Right lobe of liver (tissue), 6 donors: ENCODE data around the gene ZXDC. TPM values are rescaled to one million over a fixed set of nuclear protein-coding genes. Genes with fewer than 3 reads are reported as not detected.

Source experiments
- ATAC-seq, 4 donors: fragments of 200-7000 bp; cut with Tn5 transposase; one replicate each; pipeline ENCODE4 v1.9.1; 2020; ENCODE audit warnings: mild to moderate bottlenecking in 4 of 4, moderate library complexity in 4 of 4
- DNase-seq, 3 donors: peaks; one replicate each; pipeline ENCODE4 v3.0.0-alpha.2; 2020
- H3K27ac ChIP-seq, 3 donors: fragments of 200-600 bp; one replicate each; pipeline ENCODE4 v1.8.0; 2022
- H3K27me3 ChIP-seq, 2 donors: fragments of 200-600 bp; one replicate each; pipeline ENCODE4 v1.8.0; 2022
- H3K36me3 ChIP-seq, 4 donors: fragments of 200-600 bp; sonication (generic) in 1 of 4; one replicate each; pipeline versions ENCODE4 v1.5.1 to v1.8.0; 2017 to 2022; ENCODE audit warnings: control low read depth in 1 of 4
- H3K4me1 ChIP-seq, 4 donors: fragments of 200-600 bp; sonication (generic) in 1 of 4; one replicate each; pipeline versions ENCODE4 v1.5.1 to v1.8.0; 2017 to 2022; ENCODE audit warnings: control low read depth in 1 of 4
- H3K4me3 ChIP-seq, 3 donors: fragments of 200-600 bp; one replicate each; pipeline ENCODE4 v1.8.0; 2022
- H3K9me3 ChIP-seq, 4 donors: fragments of 200-600 bp; sonication (generic) in 1 of 4; one replicate each; pipeline versions ENCODE4 v1.5.1 to v1.8.0; 2017 to 2022; ENCODE audit warnings: control low read depth in 1 of 4
- POLR2A ChIP-seq: fragments of 450-650 bp; IDR thresholded peaks from one replicate; pipeline ENCODE4 v1.6.1; 2017; ENCODE audit warnings: antibody characterized with exemption, mild to moderate bottlenecking
- WGBS: methylation state at CpG from one replicate; pipeline ENCODE4 v1.1.6; 2018; ENCODE audit warnings: low coverage, low lambda C conversion rate; ENCODE audit not compliant: insufficient coverage; ENCODE audit errors: missing lambda C conversion rate; 5-methylcytosine and 5-hydroxymethylcytosine counted together
- intact Hi-C, 2 donors: fragments of 100-400 bp; cut with DNase I; formaldehyde crosslinking; loops; one replicate each; pipeline versions ENCODE4 v1.11.2 to v1.14.1; 2022
- total RNA-seq, 6 experiments: library from RNA; depleted of rRNA in 2 of 6; stranded (reverse); fragments of >200 nt in 2 of 6; fragmentation: NEBNext Ultra II Directional in 3 of 6; extraction: Animal tissue kit (Norgen Biotek cat#: 25700) in 3 of 6; gene quantifications; one replicate each; pipeline versions ENCODE4 v1.1.0 to v1.2.4, GENCODE V29; 2016 to 2023
- TF ChIP-seq, protein P1 (sequence below), 4 donors: fragments of 200-600 bp in 3 of 4; fragments of 450-650 bp in 1 of 4; IDR thresholded peaks; one replicate each; pipeline versions ENCODE4 v1.5.1 to v1.8.0; 2016 to 2022; ENCODE audit warnings: antibody characterized with exemption in 4 of 4, mild to moderate bottlenecking in 2 of 4
- donor health status: DM: no; HTN: yes; CAD: no.
- donor health status: DM: no; HTN: no; CAD: no.
- donor health status: DM: no; HTN: no; CAD: no.
- donor health status: DM: no; HTN: yes; CAD: no.
- donor health status: DM: no; HTN: yes; CAD: no.

ZXDC gene
- total RNA-seq, 6 experiments from 2014 or later, result 16.4 to 30.2 (median 24.0) TPM

DNA sequence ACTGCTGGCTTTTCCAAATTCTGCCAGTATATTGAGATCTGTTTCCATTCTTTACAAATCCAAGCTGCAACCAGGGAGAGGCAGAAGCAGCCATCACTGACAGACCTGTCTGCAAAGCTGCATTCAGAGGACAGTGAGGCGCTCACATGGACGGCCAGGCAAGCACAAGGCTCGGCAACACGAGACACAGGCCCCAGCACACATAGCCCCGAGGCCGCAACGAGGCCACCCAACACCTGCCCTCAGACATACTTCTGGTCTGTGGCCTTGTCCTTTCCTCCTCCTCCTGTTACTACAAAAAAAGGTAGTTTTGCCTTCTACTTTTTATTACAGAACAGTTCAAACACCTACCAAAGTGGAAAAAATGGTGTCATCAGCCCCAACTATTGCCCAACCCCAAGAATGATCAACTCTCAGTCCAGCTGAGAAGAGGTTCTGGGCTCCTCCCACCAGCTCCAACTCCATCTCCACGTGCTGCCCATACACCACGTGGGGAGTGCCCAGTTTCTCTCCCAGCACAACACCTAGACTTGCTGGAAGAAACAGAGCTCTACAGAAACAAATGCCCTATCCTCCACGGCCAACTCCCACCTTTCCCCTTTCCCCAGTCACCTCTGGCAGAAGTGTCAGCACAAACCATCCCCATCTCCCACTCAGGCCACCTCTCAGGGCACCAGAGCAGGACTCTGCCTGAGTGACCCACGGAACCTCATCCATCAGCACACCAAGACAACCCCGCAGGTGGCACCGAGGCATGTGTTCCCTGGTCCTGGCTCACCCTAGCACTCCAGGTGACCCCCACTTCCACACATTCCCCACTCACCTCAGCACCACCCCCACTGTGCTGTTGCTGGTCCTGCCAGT, 7.4 kb downstream of the ZXDC start:
- peaks cover 3 to 69% (median 43%) of the 10 kb centered on the region in 4 donors for H3K4me1 ChIP-seq
- no peaks in the 10 kb centered on the region for H3K9me3 ChIP-seq
- peak; percentile 55 for TF ChIP-seq POLR2A
- TF ChIP-seq, protein P1, sequence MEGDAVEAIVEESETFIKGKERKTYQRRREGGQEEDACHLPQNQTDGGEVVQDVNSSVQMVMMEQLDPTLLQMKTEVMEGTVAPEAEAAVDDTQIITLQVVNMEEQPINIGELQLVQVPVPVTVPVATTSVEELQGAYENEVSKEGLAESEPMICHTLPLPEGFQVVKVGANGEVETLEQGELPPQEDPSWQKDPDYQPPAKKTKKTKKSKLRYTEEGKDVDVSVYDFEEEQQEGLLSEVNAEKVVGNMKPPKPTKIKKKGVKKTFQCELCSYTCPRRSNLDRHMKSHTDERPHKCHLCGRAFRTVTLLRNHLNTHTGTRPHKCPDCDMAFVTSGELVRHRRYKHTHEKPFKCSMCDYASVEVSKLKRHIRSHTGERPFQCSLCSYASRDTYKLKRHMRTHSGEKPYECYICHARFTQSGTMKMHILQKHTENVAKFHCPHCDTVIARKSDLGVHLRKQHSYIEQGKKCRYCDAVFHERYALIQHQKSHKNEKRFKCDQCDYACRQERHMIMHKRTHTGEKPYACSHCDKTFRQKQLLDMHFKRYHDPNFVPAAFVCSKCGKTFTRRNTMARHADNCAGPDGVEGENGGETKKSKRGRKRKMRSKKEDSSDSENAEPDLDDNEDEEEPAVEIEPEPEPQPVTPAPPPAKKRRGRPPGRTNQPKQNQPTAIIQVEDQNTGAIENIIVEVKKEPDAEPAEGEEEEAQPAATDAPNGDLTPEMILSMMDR (IDR thresholded peaks at IDR 0.05), result no peak
- H3K27ac ChIP-seq, result peak overlapping the region; percentile 74 to 85 (median 81)
- intact Hi-C loops, result no loop called here
- peaks cover 11 to 61% (median 37%) of the 10 kb centered on the region in 4 donors for H3K36me3 ChIP-seq
- peak; percentile 79 to 85 (median 85) for DNase-seq
- 39% methylated on average over 10 of the region's 13 CpGs for WGBS
- H3K4me3 ChIP-seq, result no peak overlapping the region
- no peaks in the 10 kb centered on the region for H3K27me3 ChIP-seq
- ATAC-seq, result peak; percentile 51 to 72 (median 64)

DNA sequence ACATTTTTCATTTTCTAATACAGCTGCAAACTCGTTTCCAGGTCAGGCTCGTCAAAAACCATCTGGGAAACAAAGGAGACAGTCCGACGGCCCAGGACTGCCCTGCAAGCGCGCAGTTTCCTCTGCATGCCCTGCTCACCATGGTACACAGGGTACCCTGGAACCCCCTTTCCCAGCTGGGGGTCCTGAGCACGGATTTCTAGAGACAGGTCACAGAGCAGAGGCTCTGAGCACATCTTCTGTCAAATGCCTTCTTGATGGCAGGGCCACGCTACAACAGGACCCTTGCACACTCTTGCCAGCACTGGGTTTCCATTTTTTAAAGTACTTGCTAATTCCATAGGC, 8.1 kb downstream of the ZXDC start:
- intact Hi-C loops, result no loop called here
- Histone ChIP-seq H3K4me3 (no peak overlapping the region), H3K9me3 (no peaks in the 10 kb centered on the region), H3K27me3 (no peaks in the 10 kb centered on the region), H3K4me1 (peaks cover 3 to 67% (median 40%) of the 10 kb centered on the region in 4 donors), H3K27ac (peak overlapping the region; percentile 74 to 85 (median 81)), H3K36me3 (peaks cover 11 to 63% (median 38%) of the 10 kb centered on the region in 4 donors)
- whole genome bisulfite sequencing, result 40% methylated on average over 2 of the region's 8 CpGs
- ATAC-seq (no peak), DNase-seq (peak in 2 of 3 donors; percentile 15 to 28)
- TF ChIP-seq, protein P1 (IDR thresholded peaks at IDR 0.05), result no peak
- TF ChIP-seq POLR2A, result no peak

DNA sequence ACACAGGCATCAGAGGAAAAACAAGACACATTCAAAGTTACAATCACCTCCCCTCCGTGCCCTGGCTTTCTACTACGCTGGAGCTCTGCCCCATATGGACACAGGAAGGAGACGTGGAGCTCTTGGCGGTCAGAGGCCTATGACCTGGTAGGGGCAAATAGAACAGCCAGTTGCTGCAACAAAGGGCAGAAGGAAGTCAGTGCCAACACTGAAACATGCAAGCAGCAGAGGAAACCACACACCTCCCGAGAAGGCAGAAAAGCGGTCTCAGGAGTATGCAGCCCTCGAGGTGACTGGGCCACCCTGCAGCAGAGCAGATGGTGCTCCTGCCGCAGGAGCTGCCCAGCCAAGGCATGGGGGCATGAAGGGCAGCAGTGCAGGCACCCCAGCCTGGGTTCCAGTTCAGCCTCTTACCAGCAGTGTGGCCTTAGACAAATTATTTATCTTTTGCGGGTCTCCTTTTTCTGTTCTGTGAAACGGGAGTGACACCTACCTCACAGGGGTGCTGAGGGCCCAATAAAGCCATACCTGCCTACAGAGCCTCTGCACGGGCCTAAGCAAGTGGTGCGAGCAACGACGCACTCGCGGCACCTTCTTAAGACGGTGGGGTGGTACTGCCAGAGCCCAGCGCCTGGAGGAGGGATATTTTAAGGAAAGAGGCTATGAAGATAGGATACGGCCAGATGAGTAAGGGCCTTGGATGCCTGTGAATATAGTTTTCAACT, 8.6 kb downstream of the ZXDC start:
- WGBS, result 55% methylated on average over 16 of the region's 19 CpGs
- intact Hi-C loops, result no loop called here
- DNase-seq (peak; percentile 65 to 88 (median 67)), ATAC-seq (peak; percentile 70 to 80 (median 74))
- Histone ChIP-seq H3K4me3 (no peak overlapping the region), H3K4me1 (peaks cover 3 to 69% (median 39%) of the 10 kb centered on the region in 4 donors), H3K27me3 (no peaks in the 10 kb centered on the region), H3K36me3 (peaks cover 11 to 68% (median 42%) of the 10 kb centered on the region in 4 donors), H3K9me3 (no peaks in the 10 kb centered on the region), H3K27ac (peak overlapping the region; percentile 74 to 85 (median 81))
- TF ChIP-seq, protein P1 (IDR thresholded peaks at IDR 0.05), result no peak
- TF ChIP-seq POLR2A, result peak; percentile 89

GRCh38 chr3:126465928-126466544, 9.7 kb downstream of the ZXDC start:
- Histone ChIP-seq H3K9me3 (no peaks in the 10 kb centered on the region), H3K4me1 (peaks cover 3 to 64% (median 40%) of the 10 kb centered on the region in 4 donors), H3K27ac (peak overlapping the region; percentile 53 to 85 (median 74)), H3K27me3 (no peaks in the 10 kb centered on the region), H3K36me3 (peaks cover 4 to 71% (median 49%) of the 10 kb centered on the region in 4 donors), H3K4me3 (no peak overlapping the region)
- TF ChIP-seq, protein P1 (IDR thresholded peaks at IDR 0.05), result no peak
- TF ChIP-seq POLR2A, result no peak
- ATAC-seq (no peak), DNase-seq (peak; percentile 57 to 58 (median 58))
- WGBS, result 52% methylated on average over 5 of the region's 16 CpGs
- intact Hi-C loops, result no loop called here
